ENCODE data around the gene DND1. TPM values are rescaled to one million over a fixed set of nuclear protein-coding genes. Genes with fewer than 3 reads are reported as not detected.
"Not testable (repeated sequence)": the region's sequence is repeated elsewhere in the genome, so short reads cannot be mapped to it uniquely, and the experiment has no call there.

DND1 gene
- total RNA-seq, 1 experiment from 2014 or later: 3.3 TPM

GRCh38 chr5:140639148-140639981, 34.0 kb downstream of the DND1 start, which contains the start of gene TMCO6 (continued):
- TF ChIP-seq PRDM15 (CRISPR knock-in tag; IDR thresholded peaks at IDR 0.05) (no peak), ZNF121 (CRISPR knock-in tag; IDR thresholded peaks at IDR 0.05) (no peak)
- TF ChIP-seq, protein P1, sequence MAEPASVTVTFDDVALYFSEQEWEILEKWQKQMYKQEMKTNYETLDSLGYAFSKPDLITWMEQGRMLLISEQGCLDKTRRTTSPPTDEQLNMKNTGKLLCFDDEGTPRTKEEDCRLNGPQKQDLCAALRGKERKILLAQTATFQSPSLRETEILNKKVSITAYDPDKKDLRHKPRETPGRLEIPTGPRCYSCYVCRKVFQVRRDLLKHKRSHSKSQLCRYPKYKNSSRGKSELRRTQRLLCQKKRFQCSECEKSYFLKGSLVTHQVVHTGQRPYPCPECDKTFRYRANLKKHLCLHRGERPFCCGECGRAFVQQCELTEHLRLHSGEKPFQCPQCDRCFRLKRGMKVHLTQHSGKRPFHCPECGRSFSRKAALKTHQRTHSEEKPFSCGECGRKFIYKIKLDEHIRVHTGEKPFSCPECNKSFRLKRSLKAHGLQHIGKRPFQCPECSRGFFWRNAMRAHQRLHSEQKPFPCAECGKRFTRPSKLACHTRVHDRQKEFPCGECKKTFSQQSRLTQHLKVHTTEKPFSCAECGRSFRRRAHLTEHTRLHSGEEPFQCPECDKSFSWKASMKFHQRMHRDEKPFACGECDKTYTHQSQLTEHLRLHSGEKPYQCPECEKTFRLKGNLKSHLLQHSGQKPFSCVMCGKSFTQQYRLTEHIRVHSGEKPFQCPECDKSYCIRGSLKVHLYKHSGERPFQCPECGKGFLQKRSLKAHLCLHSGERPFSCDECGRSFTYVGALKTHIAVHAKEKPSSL (CRISPR knock-in tag; conservative IDR thresholded peaks at IDR 0.05): no peak

GRCh38 chr5:140638898-140639147, 34.6 kb downstream of the DND1 start:
- not testable (repeated sequence) for ATAC-seq; DNase-seq (ENCODE audit: low spot score); H3K27me3 Mint-ChIP-seq (ENCODE audit: low read depth); H3K9me3 Mint-ChIP-seq
- Mint-ChIP-seq H3K4me3 (peak overlapping the region; percentile 88), H3K4me1 (peaks cover 17% of the 10 kb centered on the region), H3K27ac (peak overlapping the region; percentile 87), H3K36me3 (peaks cover 15% of the 10 kb centered on the region)
- CTCF ChIA-PET: interaction anchor here (1.3 to 2.3 kb wide), 4 partner anchors 9 to 91 kb away, joined by 3 to 19 read pairs (median 8); partner anchors contain the start of genes EIF4EBP3, IK and NDUFA2
- POLR2A ChIA-PET: interaction anchor here (0.9 to 2.9 kb wide), 3 partner anchors 9 to 91 kb away, joined by 4 to 11 read pairs (median 7); partner anchors contain the start of genes APBB3, EIF4EBP3, IK and NDUFA2

GRCh38 chr5:140637371-140638100, 35.8 kb downstream of the DND1 start:
- Mint-ChIP-seq H3K9me3 (peaks cover 10% of the 10 kb centered on the region), H3K4me3 (no peak overlapping the region), H3K4me1 (peaks cover 17% of the 10 kb centered on the region), H3K27ac (no peak overlapping the region), H3K36me3 (peaks cover 6% of the 10 kb centered on the region; the same call in 1 of the 2 replicates), H3K27me3 (ENCODE audit: low read depth) (peaks cover 16% of the 10 kb centered on the region)
- DNase-seq (ENCODE audit: low spot score): no peak
- no peak for ATAC-seq
- ChIA-PET POLR2A (interaction anchor here (2.9 kb wide), 1 partner anchor 10 kb away, joined by 11 read pairs; the partner anchor contains the start of genes IK and NDUFA2), CTCF (interaction anchor here (1.3 kb wide), 1 partner anchor 278 kb away, joined by 3 read pairs; no protein-coding TSS in a partner anchor)
- TF ChIP-seq STAT6 (CRISPR knock-in tag; conservative IDR thresholded peaks at IDR 0.05; ENCODE audit: low read depth) (no peak), ZNF512 (CRISPR knock-in tag; IDR thresholded peaks at IDR 0.05; ENCODE audit: borderline replicate concordance) (no peak), E2F5 (CRISPR knock-in tag; IDR thresholded peaks at IDR 0.05) (no peak), NR2C2 (CRISPR knock-in tag; IDR thresholded peaks at IDR 0.05) (no peak), NFATC4 (CRISPR knock-in tag; IDR thresholded peaks at IDR 0.05) (no peak), SP1 (CRISPR knock-in tag; conservative IDR thresholded peaks at IDR 0.05) (no peak), ZNF219 (CRISPR knock-in tag; IDR thresholded peaks at IDR 0.05; ENCODE audit: borderline replicate concordance) (no peak)
- TF ChIP-seq, protein P1 (CRISPR knock-in tag; conservative IDR thresholded peaks at IDR 0.05): no peak
- TF ChIP-seq, protein P2, sequence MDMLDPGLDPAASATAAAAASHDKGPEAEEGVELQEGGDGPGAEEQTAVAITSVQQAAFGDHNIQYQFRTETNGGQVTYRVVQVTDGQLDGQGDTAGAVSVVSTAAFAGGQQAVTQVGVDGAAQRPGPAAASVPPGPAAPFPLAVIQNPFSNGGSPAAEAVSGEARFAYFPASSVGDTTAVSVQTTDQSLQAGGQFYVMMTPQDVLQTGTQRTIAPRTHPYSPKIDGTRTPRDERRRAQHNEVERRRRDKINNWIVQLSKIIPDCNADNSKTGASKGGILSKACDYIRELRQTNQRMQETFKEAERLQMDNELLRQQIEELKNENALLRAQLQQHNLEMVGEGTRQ (CRISPR knock-in tag; IDR thresholded peaks at IDR 0.05): no peak
